NCI-H510A treated with DMSO at 0.1 percent for 48 hours (cell line): Measurements from ENCODE around the gene SPINK13.
"Not testable (repeated sequence)": the region's sequence is repeated elsewhere in the genome, so short reads cannot be mapped to it uniquely, and the experiment has no call there.

Source experiments
- DNase-seq: peaks from one replicate; lab custom pipeline; 2025; lab: John Stamatoyannopoulos, UW

The SPINK13 gene

GRCh38 chr5:148312153-148312552, 43.6 kb downstream of the SPINK13 start, which contains the start of gene SPINK7:
SPINK7 (plus strand) TSS chr5:148312423; CDS start chr5:148312484, 61 bp downstream.
- no peak for DNase-seq

GRCh38 chr5:148314187-148314586, 45.6 kb downstream of the SPINK13 start:
- no peak for DNase-seq

GRCh38 chr5:148314731-148315130, 46.1 kb downstream of the SPINK13 start:
- no peak for DNase-seq

- DNase-seq: not testable (repeated sequence)
Observed at GRCh38 chr5:148320011-148320963, 51.7 kb downstream of the SPINK13 start.

GRCh38 chr5:148333262-148333849, 64.8 kb downstream of the SPINK13 start:
- no peak for DNase-seq

- DNase-seq: no peak
Observed at GRCh38 chr5:148335259-148335658, 66.7 kb downstream of the SPINK13 start, which contains the start of gene SPINK9. SPINK9 (plus strand) TSS chr5:148335559; CDS start chr5:148335614, 55 bp downstream.
